ENCODE measurements around the gene MTTP.

DNA sequence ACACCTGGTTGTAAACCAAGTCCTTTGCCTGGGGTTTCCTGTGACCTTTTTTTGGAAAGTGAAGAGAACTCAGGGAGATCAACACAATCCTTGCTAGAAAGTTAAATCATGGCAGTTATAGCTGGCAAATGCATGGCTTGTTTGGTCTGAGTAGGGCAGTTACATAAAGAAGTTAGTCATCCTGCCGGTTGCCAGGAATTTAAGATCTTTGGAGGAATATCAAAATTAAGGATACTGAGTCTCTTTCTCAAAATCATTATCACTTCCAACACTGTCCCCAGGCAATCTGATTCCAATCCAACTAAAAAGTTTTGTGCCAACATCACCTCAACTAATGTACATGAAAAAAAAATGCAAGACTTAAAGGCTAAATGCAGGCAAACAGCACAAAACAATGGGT, 42.8 kb downstream of the MTTP start:
- TF ChIP-seq, protein P1, sequence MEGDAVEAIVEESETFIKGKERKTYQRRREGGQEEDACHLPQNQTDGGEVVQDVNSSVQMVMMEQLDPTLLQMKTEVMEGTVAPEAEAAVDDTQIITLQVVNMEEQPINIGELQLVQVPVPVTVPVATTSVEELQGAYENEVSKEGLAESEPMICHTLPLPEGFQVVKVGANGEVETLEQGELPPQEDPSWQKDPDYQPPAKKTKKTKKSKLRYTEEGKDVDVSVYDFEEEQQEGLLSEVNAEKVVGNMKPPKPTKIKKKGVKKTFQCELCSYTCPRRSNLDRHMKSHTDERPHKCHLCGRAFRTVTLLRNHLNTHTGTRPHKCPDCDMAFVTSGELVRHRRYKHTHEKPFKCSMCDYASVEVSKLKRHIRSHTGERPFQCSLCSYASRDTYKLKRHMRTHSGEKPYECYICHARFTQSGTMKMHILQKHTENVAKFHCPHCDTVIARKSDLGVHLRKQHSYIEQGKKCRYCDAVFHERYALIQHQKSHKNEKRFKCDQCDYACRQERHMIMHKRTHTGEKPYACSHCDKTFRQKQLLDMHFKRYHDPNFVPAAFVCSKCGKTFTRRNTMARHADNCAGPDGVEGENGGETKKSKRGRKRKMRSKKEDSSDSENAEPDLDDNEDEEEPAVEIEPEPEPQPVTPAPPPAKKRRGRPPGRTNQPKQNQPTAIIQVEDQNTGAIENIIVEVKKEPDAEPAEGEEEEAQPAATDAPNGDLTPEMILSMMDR (conservative IDR thresholded peaks at IDR 0.05; ENCODE audit: low read length) = no peak
- TF ChIP-seq EZH2phosphoT487 (IDR thresholded peaks at IDR 0.05; ENCODE audit: borderline replicate concordance, low read depth, low read length) = no peak

All from OCI-LY7 (cell line).